Panc1 (cell line): ENCODE data around the gene PROM2.

Experiments
- POLR2AphosphoS5 ChIP-seq: IDR thresholded peaks from 2 replicates; pipeline ENCODE4 v1.6.1; 2012; ENCODE audit warnings: mild to moderate bottlenecking, low read depth, low read length, moderate library complexity
- TF ChIP-seq, protein P1 (sequence below), 2 experiments: IDR thresholded peaks; 2 replicates each; pipeline ENCODE4 v1.6.1; 2011 to 2012; ENCODE audit warnings: low read depth in 2 of 2, control low read depth in 1 of 2, low read length in 1 of 2, mild to moderate bottlenecking in 1 of 2, moderate library complexity in 1 of 2; ENCODE audit not compliant: insufficient read depth in 1 of 2
- TF ChIP-seq, protein P2 (sequence below): fragments of 450-650 bp; IDR thresholded peaks from 2 replicates; pipeline ENCODE4 v1.5.1; 2017; ENCODE audit warnings: mild to moderate bottlenecking

DNA sequence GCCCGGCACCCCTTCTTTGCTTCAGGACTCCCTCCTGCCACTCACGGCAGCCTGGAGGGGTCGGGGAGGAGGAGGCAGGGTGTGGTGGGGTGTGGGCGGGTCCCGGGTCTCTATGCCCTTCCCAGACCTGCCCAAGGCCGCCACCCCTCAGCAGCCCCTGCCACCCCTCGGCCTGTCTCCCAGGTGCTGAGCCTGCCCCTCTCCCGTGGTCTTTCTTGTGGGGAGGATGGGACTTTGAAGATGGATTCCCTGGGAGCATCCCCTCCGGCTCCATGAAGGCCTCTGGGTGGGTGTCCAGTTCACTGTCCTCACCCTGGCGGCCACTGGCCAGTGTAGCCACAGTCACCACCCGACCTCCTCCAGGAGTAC, 46.1 kb downstream of the PROM2 start:
- TF ChIP-seq, protein P1, sequence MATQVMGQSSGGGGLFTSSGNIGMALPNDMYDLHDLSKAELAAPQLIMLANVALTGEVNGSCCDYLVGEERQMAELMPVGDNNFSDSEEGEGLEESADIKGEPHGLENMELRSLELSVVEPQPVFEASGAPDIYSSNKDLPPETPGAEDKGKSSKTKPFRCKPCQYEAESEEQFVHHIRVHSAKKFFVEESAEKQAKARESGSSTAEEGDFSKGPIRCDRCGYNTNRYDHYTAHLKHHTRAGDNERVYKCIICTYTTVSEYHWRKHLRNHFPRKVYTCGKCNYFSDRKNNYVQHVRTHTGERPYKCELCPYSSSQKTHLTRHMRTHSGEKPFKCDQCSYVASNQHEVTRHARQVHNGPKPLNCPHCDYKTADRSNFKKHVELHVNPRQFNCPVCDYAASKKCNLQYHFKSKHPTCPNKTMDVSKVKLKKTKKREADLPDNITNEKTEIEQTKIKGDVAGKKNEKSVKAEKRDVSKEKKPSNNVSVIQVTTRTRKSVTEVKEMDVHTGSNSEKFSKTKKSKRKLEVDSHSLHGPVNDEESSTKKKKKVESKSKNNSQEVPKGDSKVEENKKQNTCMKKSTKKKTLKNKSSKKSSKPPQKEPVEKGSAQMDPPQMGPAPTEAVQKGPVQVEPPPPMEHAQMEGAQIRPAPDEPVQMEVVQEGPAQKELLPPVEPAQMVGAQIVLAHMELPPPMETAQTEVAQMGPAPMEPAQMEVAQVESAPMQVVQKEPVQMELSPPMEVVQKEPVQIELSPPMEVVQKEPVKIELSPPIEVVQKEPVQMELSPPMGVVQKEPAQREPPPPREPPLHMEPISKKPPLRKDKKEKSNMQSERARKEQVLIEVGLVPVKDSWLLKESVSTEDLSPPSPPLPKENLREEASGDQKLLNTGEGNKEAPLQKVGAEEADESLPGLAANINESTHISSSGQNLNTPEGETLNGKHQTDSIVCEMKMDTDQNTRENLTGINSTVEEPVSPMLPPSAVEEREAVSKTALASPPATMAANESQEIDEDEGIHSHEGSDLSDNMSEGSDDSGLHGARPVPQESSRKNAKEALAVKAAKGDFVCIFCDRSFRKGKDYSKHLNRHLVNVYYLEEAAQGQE (IDR thresholded peaks at IDR 0.05; ENCODE audit: insufficient read depth in 1 of 2, low read depth in 2 of 2, low read length in 1 of 2): no peak
- TF ChIP-seq, protein P2, sequence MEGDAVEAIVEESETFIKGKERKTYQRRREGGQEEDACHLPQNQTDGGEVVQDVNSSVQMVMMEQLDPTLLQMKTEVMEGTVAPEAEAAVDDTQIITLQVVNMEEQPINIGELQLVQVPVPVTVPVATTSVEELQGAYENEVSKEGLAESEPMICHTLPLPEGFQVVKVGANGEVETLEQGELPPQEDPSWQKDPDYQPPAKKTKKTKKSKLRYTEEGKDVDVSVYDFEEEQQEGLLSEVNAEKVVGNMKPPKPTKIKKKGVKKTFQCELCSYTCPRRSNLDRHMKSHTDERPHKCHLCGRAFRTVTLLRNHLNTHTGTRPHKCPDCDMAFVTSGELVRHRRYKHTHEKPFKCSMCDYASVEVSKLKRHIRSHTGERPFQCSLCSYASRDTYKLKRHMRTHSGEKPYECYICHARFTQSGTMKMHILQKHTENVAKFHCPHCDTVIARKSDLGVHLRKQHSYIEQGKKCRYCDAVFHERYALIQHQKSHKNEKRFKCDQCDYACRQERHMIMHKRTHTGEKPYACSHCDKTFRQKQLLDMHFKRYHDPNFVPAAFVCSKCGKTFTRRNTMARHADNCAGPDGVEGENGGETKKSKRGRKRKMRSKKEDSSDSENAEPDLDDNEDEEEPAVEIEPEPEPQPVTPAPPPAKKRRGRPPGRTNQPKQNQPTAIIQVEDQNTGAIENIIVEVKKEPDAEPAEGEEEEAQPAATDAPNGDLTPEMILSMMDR: no peak
- no peak for TF ChIP-seq POLR2AphosphoS5
